Loucy (cell line): Measurements from ENCODE around the gene BID.

Experiments used
- H2AFZ ChIP-seq: fragments of 200-600 bp; sonication (generic); 2 replicates; pipeline ENCODE4 v1.6.0; 2016; ENCODE audit warnings: antibody characterized with exemption, mild to moderate bottlenecking, low read length, moderate library complexity
- H3F3A ChIP-seq: fragments of 200-600 bp; 2 replicates; pipeline ENCODE4 v1.6.0; 2016; ENCODE audit warnings: antibody characterized with exemption, low read depth, mild to moderate bottlenecking
- H3K27me3 ChIP-seq: fragments of 200-600 bp; sonication (generic); 2 replicates; pipeline ENCODE4 v1.6.1; 2014; ENCODE audit warnings: low read length, mild to moderate bottlenecking; ENCODE audit not compliant: insufficient read depth, poor library complexity, severe bottlenecking
- H3K36me3 ChIP-seq: fragments of 200-600 bp; sonication (generic); 2 replicates; pipeline ENCODE4 v1.6.1; 2016; ENCODE audit warnings: low read length; ENCODE audit not compliant: insufficient read depth
- H3K4me1 ChIP-seq: fragments of 200-600 bp; sonication (generic); 2 replicates; pipeline ENCODE4 v1.5.1; 2014; ENCODE audit warnings: low read length, mild to moderate bottlenecking; ENCODE audit not compliant: insufficient read depth, poor library complexity, severe bottlenecking
- H3K4me2 ChIP-seq: fragments of 200-600 bp; sonication (generic); 2 replicates; pipeline ENCODE4 v1.6.0; 2014; ENCODE audit warnings: antibody characterized with exemption, low read length, low read depth, mild to moderate bottlenecking; ENCODE audit not compliant: poor library complexity, severe bottlenecking
- H3K4me3 ChIP-seq: fragments of 200-600 bp; sonication (generic); 2 replicates; pipeline ENCODE4 v1.5.1; 2014; ENCODE audit warnings: low read length, mild to moderate bottlenecking, mixed read lengths; ENCODE audit not compliant: poor library complexity, severe bottlenecking
- H3K79me2 ChIP-seq: fragments of 200-600 bp; sonication (generic); 2 replicates; pipeline ENCODE4 v1.6.1; 2014; ENCODE audit warnings: low read length; ENCODE audit not compliant: insufficient read depth
- H3K9ac ChIP-seq: fragments of 200-600 bp; sonication (generic); 2 replicates; pipeline ENCODE4 v1.6.0; 2014; ENCODE audit warnings: mild to moderate bottlenecking, low read depth, low read length, moderate library complexity; ENCODE audit not compliant: poor library complexity, severe bottlenecking
- H3K9me2 ChIP-seq: fragments of 200-600 bp; sonication (generic); replicated peaks from 2 replicates; pipeline ENCODE4 v1.6.1; 2016; ENCODE audit warnings: low read depth, low read length, mixed read lengths
- H3K9me3 ChIP-seq: fragments of 200-600 bp; sonication (generic); 2 replicates; pipeline ENCODE4 v1.6.1; 2014; ENCODE audit warnings: mild to moderate bottlenecking, antibody characterized with exemption, low read length, low read depth; ENCODE audit not compliant: insufficient read depth
- H4K20me1 ChIP-seq: fragments of 200-600 bp; sonication (generic); 2 replicates; pipeline ENCODE4 v1.6.0; 2014; ENCODE audit warnings: antibody characterized with exemption, low read length, mild to moderate bottlenecking; ENCODE audit not compliant: insufficient read depth, poor library complexity, severe bottlenecking
- CTCF ChIP-seq: fragments of 200-600 bp; sonication (generic); conservative IDR thresholded peaks from 2 replicates; pipeline ENCODE4 v1.5.1; 2014; ENCODE audit warnings: mild to moderate bottlenecking, antibody characterized with exemption, low read length
- EZH2phosphoT487 ChIP-seq: fragments of 200-600 bp; IDR thresholded peaks from 2 replicates; pipeline ENCODE4 v1.6.1; 2018; ENCODE audit warnings: antibody characterized with exemption, mild to moderate bottlenecking, moderate library complexity, borderline replicate concordance

The BID gene

GRCh38 chr22:17694193-17694592 is 80.1 kb downstream of the BID start:
- TF ChIP-seq CTCF (no peak), EZH2phosphoT487 (no peak)
- Histone ChIP-seq H3K4me3 (no peak overlapping the region), H3F3A (no peaks in the 10 kb centered on the region), H3K9me3 (no peaks in the 10 kb centered on the region), H3K79me2 (no peaks in the 10 kb centered on the region), H3K36me3 (no peaks in the 10 kb centered on the region), H3K27me3 (no peaks in the 10 kb centered on the region), H4K20me1 (no peaks in the 10 kb centered on the region), H3K9me2 (no peaks in the 10 kb centered on the region), H2AFZ (no peak overlapping the region), H3K4me1 (peaks cover 13% of the 10 kb centered on the region), H3K9ac (no peak overlapping the region), H3K4me2 (no peak overlapping the region)

- Histone ChIP-seq H3K79me2 (no peaks in the 10 kb centered on the region), H3K4me2 (no peak overlapping the region), H3K9me2 (no peaks in the 10 kb centered on the region), H3K9ac (no peak overlapping the region), H3K4me3 (no peak overlapping the region), H3K27me3 (no peaks in the 10 kb centered on the region), H3K36me3 (no peaks in the 10 kb centered on the region), H2AFZ (no peak overlapping the region), H3K9me3 (no peaks in the 10 kb centered on the region), H3K4me1 (peaks cover 10% of the 10 kb centered on the region), H4K20me1 (no peaks in the 10 kb centered on the region), H3F3A (no peaks in the 10 kb centered on the region)
- TF ChIP-seq EZH2phosphoT487, result no peak
- no peak for TF ChIP-seq CTCF
Measured at GRCh38 chr22:17692841-17693240, 81.4 kb downstream of the BID start.

GRCh38 chr22:17684245-17684644 is 90.0 kb downstream of the BID start:
- no peak overlapping the region for H3K4me2 ChIP-seq
- no peak overlapping the region for H3K4me3 ChIP-seq
- no peak overlapping the region for H3K9ac ChIP-seq
- H3K79me2 ChIP-seq, result no peaks in the 10 kb centered on the region
- H3K36me3 ChIP-seq, result no peaks in the 10 kb centered on the region
- peaks cover 4% of the 10 kb centered on the region for H3K4me1 ChIP-seq
- H2AFZ ChIP-seq, result no peak overlapping the region
- no peaks in the 10 kb centered on the region for H3F3A ChIP-seq
- TF ChIP-seq CTCF (no peak), EZH2phosphoT487 (no peak)
- H3K27me3 ChIP-seq, result no peaks in the 10 kb centered on the region
- H3K9me3 ChIP-seq, result no peaks in the 10 kb centered on the region
- no peaks in the 10 kb centered on the region for H3K9me2 ChIP-seq
- H4K20me1 ChIP-seq, result no peaks in the 10 kb centered on the region
